ENCODE data around the gene BEND3. TPM values are rescaled to one million over a fixed set of nuclear protein-coding genes. Genes with fewer than 3 reads are reported as not detected.
"Not testable (repeated sequence)": the region's sequence is repeated elsewhere in the genome, so short reads cannot be mapped to it uniquely, and the experiment has no call there.

BEND3 gene
- total and polyA plus RNA-seq, 2 donors from 2014 or later, result 1.1 to 3.6 TPM

DNA sequence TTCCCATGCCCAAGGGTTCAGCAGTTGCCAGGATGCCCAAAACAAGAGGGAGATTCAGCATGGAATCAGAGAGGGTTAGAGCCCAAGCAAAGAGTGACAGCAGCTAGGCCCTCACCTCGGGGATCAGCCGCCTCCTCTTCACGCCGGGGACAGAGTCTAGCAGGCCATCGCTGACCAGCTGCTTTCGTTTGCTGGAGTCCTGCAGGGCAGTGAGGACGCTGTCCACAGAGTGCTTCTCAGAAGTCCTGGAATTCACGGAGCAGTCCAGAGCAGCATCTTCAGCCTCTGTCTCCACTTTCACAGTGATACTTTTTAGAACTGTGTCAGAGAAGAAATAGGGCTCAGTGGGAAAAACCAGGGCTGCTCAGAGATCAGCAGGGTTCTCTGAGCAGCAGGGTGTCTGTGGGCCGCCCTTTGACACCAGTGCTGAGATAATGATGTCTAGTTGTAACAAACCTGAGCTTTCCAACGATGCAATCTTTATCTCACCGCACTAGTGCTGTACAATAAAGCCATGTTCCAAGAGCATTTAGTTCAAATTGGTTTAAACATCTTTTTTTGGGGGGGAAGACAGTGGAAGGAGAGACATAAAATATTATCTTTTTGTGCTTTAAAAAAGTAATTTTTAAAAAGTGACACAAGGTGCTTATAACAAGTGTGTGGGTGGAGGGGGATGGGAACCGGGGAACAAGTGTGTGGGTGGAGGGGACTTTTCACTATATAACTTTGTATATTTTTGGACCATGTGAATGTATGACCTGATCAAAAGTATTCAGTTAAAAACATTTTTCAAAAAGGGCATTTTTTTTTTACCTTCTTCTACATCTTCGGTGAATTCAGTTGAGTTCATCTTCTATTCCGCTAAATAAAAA, 16.6 kb downstream of the BEND3 start:
- no peaks in the 10 kb centered on the region for H3K36me3 ChIP-seq (ENCODE audit: control insufficient read depth in 2 of 3, insufficient read depth in 3 of 3, low read length in 3 of 3)
- intact Hi-C loops (cut with DNase I), result no loop called here
- no peak for DNase-seq
- H3K9me3 ChIP-seq (ENCODE audit: control insufficient read depth in 2 of 3, insufficient read depth in 1 of 3, low read length in 3 of 3), result no peaks in the 10 kb centered on the region
- H3K4me1 ChIP-seq (ENCODE audit: control insufficient read depth in 2 of 3, insufficient read depth in 2 of 3, low read depth in 1 of 3, low read length in 3 of 3), result no peaks in the 10 kb centered on the region
- FAIRE-seq, result no peak
- no peaks in the 10 kb centered on the region for H3K27me3 ChIP-seq (ENCODE audit: control insufficient read depth, insufficient read depth, low read length)
- no peak overlapping the region for H3K27ac ChIP-seq (ENCODE audit: low read depth in 2 of 2, low read length in 2 of 2)
- H3K9ac ChIP-seq (ENCODE audit: low read length in 3 of 3), result no peak overlapping the region
- no peak overlapping the region for H3K4me3 ChIP-seq (ENCODE audit: low read length in 3 of 3)
- TF ChIP-seq, protein P1, sequence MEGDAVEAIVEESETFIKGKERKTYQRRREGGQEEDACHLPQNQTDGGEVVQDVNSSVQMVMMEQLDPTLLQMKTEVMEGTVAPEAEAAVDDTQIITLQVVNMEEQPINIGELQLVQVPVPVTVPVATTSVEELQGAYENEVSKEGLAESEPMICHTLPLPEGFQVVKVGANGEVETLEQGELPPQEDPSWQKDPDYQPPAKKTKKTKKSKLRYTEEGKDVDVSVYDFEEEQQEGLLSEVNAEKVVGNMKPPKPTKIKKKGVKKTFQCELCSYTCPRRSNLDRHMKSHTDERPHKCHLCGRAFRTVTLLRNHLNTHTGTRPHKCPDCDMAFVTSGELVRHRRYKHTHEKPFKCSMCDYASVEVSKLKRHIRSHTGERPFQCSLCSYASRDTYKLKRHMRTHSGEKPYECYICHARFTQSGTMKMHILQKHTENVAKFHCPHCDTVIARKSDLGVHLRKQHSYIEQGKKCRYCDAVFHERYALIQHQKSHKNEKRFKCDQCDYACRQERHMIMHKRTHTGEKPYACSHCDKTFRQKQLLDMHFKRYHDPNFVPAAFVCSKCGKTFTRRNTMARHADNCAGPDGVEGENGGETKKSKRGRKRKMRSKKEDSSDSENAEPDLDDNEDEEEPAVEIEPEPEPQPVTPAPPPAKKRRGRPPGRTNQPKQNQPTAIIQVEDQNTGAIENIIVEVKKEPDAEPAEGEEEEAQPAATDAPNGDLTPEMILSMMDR (IDR thresholded peaks at IDR 0.05; ENCODE audit: borderline replicate concordance, extremely low read depth, insufficient read depth), result no peak

GRCh38 chr6:107084459-107084858, 30.9 kb downstream of the BEND3 start:
- FAIRE-seq; H3K36me3 ChIP-seq (ENCODE audit: control insufficient read depth in 2 of 3, insufficient read depth in 3 of 3, low read length in 3 of 3); H3K27ac ChIP-seq (ENCODE audit: low read depth in 2 of 2, low read length in 2 of 2); DNase-seq; intact Hi-C loops (cut with DNase I); H3K9ac ChIP-seq (ENCODE audit: low read length in 3 of 3); H3K9me3 ChIP-seq (ENCODE audit: control insufficient read depth in 2 of 3, insufficient read depth in 1 of 3, low read length in 3 of 3); H3K27me3 ChIP-seq (ENCODE audit: control insufficient read depth, insufficient read depth, low read length); H3K4me3 ChIP-seq (ENCODE audit: low read length in 3 of 3); H3K4me1 ChIP-seq (ENCODE audit: control insufficient read depth in 2 of 3, insufficient read depth in 2 of 3, low read depth in 1 of 3, low read length in 3 of 3): not testable (repeated sequence)

GRCh38 chr6:107083921-107084320, 31.4 kb downstream of the BEND3 start:
- no peak for DNase-seq
- H3K4me1 ChIP-seq (ENCODE audit: control insufficient read depth in 2 of 3, insufficient read depth in 2 of 3, low read depth in 1 of 3, low read length in 3 of 3), result no peaks in the 10 kb centered on the region
- FAIRE-seq, result no peak

More at GRCh38 chr6:107083921-107084320, 31.4 kb downstream of the BEND3 start:
- Histone ChIP-seq H3K36me3 (ENCODE audit: control insufficient read depth in 2 of 3, insufficient read depth in 3 of 3, low read length in 3 of 3) (no peaks in the 10 kb centered on the region), H3K27me3 (ENCODE audit: control insufficient read depth, insufficient read depth, low read length) (no peaks in the 10 kb centered on the region), H3K9ac (ENCODE audit: low read length in 3 of 3) (no peak overlapping the region), H3K27ac (ENCODE audit: low read depth in 2 of 2, low read length in 2 of 2) (no peak overlapping the region), H3K9me3 (ENCODE audit: control insufficient read depth in 2 of 3, insufficient read depth in 1 of 3, low read length in 3 of 3) (no peaks in the 10 kb centered on the region), H3K4me3 (ENCODE audit: low read length in 3 of 3) (no peak overlapping the region)
- TF ChIP-seq, protein P1 (IDR thresholded peaks at IDR 0.05; ENCODE audit: borderline replicate concordance, extremely low read depth, insufficient read depth), result no peak
- intact Hi-C loops (cut with DNase I), result no loop called here

Measured in kidney (tissue), 14 donors.